K562 (cell line): Measurements from ENCODE around the gene GPATCH4. TPM values are rescaled to one million over a fixed set of nuclear protein-coding genes. Genes with fewer than 3 reads are reported as not detected.

ENCODE experiments used
- ATAC-seq: fragments of 200-7000 bp; cut with Tn5 transposase; 3 replicates; pipeline ENCODE4 v1.9.1; 2020; ENCODE audit warnings: moderate library complexity
- BruUV-seq: library from RNA; stranded (reverse); fragments of 400-500 nt; replicated peaks from 2 replicates; lab custom pipeline; 2021; lab: Mats Ljungman, UMichigan
- CTCF ChIA-PET: fragments of 300-600 bp; formaldehyde crosslinking; extraction: SDS; loops from one replicate; lab custom pipeline; 2021; ENCODE audit warnings: low intra/inter-chr PET ratio; lab: Yijun Ruan, JAX
- POLR2A ChIA-PET: fragments of 300-600, 350-650 bp; sonication (Branson Sonifier 250); formaldehyde crosslinking; extraction: SDS; loops from one replicate; lab custom pipeline; 2021; ENCODE audit warnings: antibody characterized with exemption, inconsistent platforms; lab: Yijun Ruan, JAX
- DNase-seq, 4 experiments: peaks; one replicate each; pipeline versions ENCODE4 v3.0.0 to v3.0.0-alpha.2; 2011 to 2018; ENCODE audit warnings: low spot score in 3 of 4, mixed read lengths in 3 of 4; ENCODE audit errors: extremely low read depth in 1 of 4
- FAIRE-seq: peaks from 2 replicates; lab custom pipeline; 2011; peaks lifted over from hg19 to GRCh38; lab: Jason Lieb, UNC
- H2AFZ ChIP-seq: 2 replicates; pipeline ENCODE4 v1.6.0; 2011; ENCODE audit warnings: low read depth, low read length, control low read depth, inconsistent platforms
- H3K27ac ChIP-seq: fragments of 200-600 bp; 3 replicates; pipeline ENCODE4 v1.8.0; 2011; ENCODE audit warnings: low read depth, mild to moderate bottlenecking, control low read depth, inconsistent platforms, low read length, moderate library complexity, mixed read lengths; ENCODE audit errors: extremely low read depth
- H3K27me3 ChIP-seq, 2 experiments: fragments of 300-600 bp in 1 of 2; 2 replicates in 1 of 2; 3 replicates in 1 of 2; pipeline versions ENCODE4 v1.6.0 to v1.8.0; 2011; ENCODE audit warnings: inconsistent platforms in 2 of 2, low read length in 2 of 2, mild to moderate bottlenecking in 1 of 2, mixed read lengths in 1 of 2, moderate library complexity in 1 of 2; ENCODE audit not compliant: control insufficient read depth in 2 of 2, insufficient read depth in 2 of 2
- H3K36me3 ChIP-seq: fragments of 300-600 bp; 3 replicates; pipeline ENCODE4 v1.8.0; 2011; ENCODE audit warnings: mild to moderate bottlenecking, low read length, inconsistent platforms; ENCODE audit not compliant: control insufficient read depth, insufficient read depth
- H3K4me1 ChIP-seq, 2 experiments: fragments of 200-600 bp in 1 of 2; replicated peaks in 1 of 2; 2 replicates in 1 of 2; 3 replicates in 1 of 2; pipeline versions ENCODE4 v1.5.1 to v1.8.0; 2011; ENCODE audit warnings: inconsistent platforms in 2 of 2, low read length in 2 of 2, mild to moderate bottlenecking in 1 of 2, mixed read lengths in 1 of 2, moderate library complexity in 1 of 2; ENCODE audit not compliant: control insufficient read depth in 2 of 2, insufficient read depth in 2 of 2
- H3K4me2 ChIP-seq: 2 replicates; pipeline ENCODE4 v1.6.1; 2011; ENCODE audit warnings: low read length, control low read depth, inconsistent platforms, mixed read lengths; ENCODE audit not compliant: insufficient read depth
- H3K4me3 ChIP-seq: fragments of 200-600 bp; sonication (generic), shearing (Covaris generic); 2 replicates; pipeline ENCODE4 v1.5.1; 2016; ENCODE audit warnings: control low read depth, inconsistent platforms
- H3K79me2 ChIP-seq: fragments of 200-600 bp; 3 replicates; pipeline ENCODE4 v1.8.0; 2011; ENCODE audit warnings: low read length, inconsistent platforms; ENCODE audit not compliant: control insufficient read depth, insufficient read depth
- H3K9ac ChIP-seq, 2 experiments: 2 replicates each; pipeline versions ENCODE4 v1.6.0 to v1.6.1; 2011; ENCODE audit warnings: low read depth in 2 of 2, low read length in 2 of 2, control low read depth in 1 of 2, inconsistent platforms in 1 of 2, mild to moderate bottlenecking in 1 of 2, mixed read lengths in 1 of 2; ENCODE audit not compliant: insufficient read depth in 1 of 2
- H3K9me1 ChIP-seq: one replicate; pipeline ENCODE4 v1.6.0; 2011; ENCODE audit warnings: inconsistent platforms, mild to moderate bottlenecking, low read length, moderate library complexity; ENCODE audit not compliant: control insufficient read depth, insufficient read depth
- H3K9me3 ChIP-seq: replicated peaks from 2 replicates; pipeline ENCODE4 v1.5.1; 2011; ENCODE audit warnings: low read depth, low read length, inconsistent platforms; ENCODE audit not compliant: control insufficient read depth, insufficient read depth
- H4K20me1 ChIP-seq: replicated peaks from 2 replicates; pipeline ENCODE4 v1.6.1; 2011; ENCODE audit warnings: low read length, inconsistent platforms, mixed read lengths; ENCODE audit not compliant: control insufficient read depth, insufficient read depth
- ARID1B ChIP-seq: fragments of 450-650 bp; IDR thresholded peaks from 2 replicates; pipeline ENCODE4 v1.6.1; 2016; ENCODE audit warnings: antibody characterized with exemption, mild to moderate bottlenecking, inconsistent platforms
- KLF1 ChIP-seq: fragments of 450-650 bp; IDR thresholded peaks from 2 replicates; pipeline ENCODE4 v1.6.1; 2016; ENCODE audit warnings: missing genetic modification characterization, missing compliant biosample characterization
- SP2 ChIP-seq: IDR thresholded peaks from 2 replicates; pipeline ENCODE4 v1.6.1; 2011; ENCODE audit warnings: mild to moderate bottlenecking, low read depth, low read length, moderate library complexity; ENCODE audit not compliant: poor library complexity, severe bottlenecking; ENCODE audit errors: extremely low read depth
- WGBS: fragments of 100-300 bp; shearing (Covaris generic); methylation state at CpG from one replicate; pipeline ENCODE4 v1.1.6; 2016; ENCODE audit warnings: low coverage, mixed read lengths; ENCODE audit not compliant: insufficient coverage; ENCODE audit errors: missing lambda C conversion rate; 5-methylcytosine and 5-hydroxymethylcytosine counted together
- in situ Hi-C: fragments of 300-500 bp; cut with MboI; formaldehyde crosslinking; loops from 4 replicates; pipeline ENCODE4 v1.15.0; 2018; ENCODE audit warnings: inconsistent platforms, mixed read lengths
- intact Hi-C: fragments of 100-400 bp; cut with micrococcal nuclease; formaldehyde crosslinking; loops from 2 replicates; pipeline ENCODE4 v1.14.2; 2022
- polyA plus RNA-seq, 8 experiments: library from polyadenylated mRNA; depleted of rRNA in 4 of 8; stranded (reverse) in 5 of 8; unstranded in 3 of 8; fragments of >200 nt; fragmentation: Nextera tagmentation in 2 of 8; fragmentation: Illumina TruSeq in 1 of 8; extraction: Ambion mirVana in 2 of 8; extraction: Trizol in 1 of 8; gene quantifications; 2 replicates each; pipeline versions ENCODE4 v1.2.1 to v1.2.3, GENCODE V29; 2011 to 2014; ENCODE audit warnings: inconsistent platforms in 1 of 8, missing spikeins in 1 of 8
- total RNA-seq, 7 experiments: library from RNA; depleted of rRNA in 6 of 7; stranded (reverse); fragments of >200 nt in 6 of 7; fragmentation: Illumina TruSeq in 2 of 7; extraction: Trizol in 2 of 7; gene quantifications; 2 replicates each; pipeline versions ENCODE4 v1.2.1 to v1.2.3, GENCODE V29; 2011 to 2021; ENCODE audit warnings: low replicate concordance in 1 of 7
- TF ChIP-seq, protein P1 (sequence below): fragments of 450-650 bp; IDR thresholded peaks from 2 replicates; pipeline ENCODE4 v1.6.1; 2014; ENCODE audit warnings: low read depth, mild to moderate bottlenecking, moderate library complexity, borderline replicate concordance

Gene GPATCH4
- total and polyA plus RNA-seq, 9 of the 15 experiments (the other 6 are each of a cell fraction or from before 2014, with no cell fraction given), result 43.7 to 105 (median 76.5) TPM

DNA sequence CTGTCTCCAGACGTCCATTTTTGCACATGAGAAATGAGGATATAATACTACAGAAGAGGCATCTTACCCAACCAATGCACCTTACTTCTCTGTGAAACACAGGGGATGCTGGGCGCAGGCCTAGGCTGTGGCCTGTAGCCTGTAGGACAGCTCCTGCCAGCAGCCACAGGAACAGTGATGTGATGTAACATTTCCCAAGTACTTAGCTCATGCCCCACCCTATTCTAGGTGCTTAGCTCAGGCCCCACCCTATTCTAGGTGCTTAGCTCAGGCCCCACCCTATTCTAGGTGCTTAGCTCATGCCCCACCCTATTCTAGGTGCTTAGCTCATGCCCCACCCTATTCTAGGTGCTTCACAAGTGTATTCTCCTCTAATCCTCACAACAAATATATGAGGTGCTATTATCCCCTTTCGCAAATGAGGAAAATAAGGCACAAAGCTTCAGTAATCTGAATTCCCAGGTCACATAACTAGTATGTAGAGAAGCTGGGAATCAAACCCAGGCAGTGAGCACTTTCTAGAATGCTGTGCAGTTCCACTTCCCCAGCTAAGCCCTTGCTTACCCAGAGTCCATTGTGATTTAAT, 14.3 kb downstream of the GPATCH4 start:
- H2AFZ ChIP-seq, result no peak overlapping the region
- ATAC-seq, result no peak
- TF ChIP-seq SP2, result no peak
- TF ChIP-seq, protein P1, sequence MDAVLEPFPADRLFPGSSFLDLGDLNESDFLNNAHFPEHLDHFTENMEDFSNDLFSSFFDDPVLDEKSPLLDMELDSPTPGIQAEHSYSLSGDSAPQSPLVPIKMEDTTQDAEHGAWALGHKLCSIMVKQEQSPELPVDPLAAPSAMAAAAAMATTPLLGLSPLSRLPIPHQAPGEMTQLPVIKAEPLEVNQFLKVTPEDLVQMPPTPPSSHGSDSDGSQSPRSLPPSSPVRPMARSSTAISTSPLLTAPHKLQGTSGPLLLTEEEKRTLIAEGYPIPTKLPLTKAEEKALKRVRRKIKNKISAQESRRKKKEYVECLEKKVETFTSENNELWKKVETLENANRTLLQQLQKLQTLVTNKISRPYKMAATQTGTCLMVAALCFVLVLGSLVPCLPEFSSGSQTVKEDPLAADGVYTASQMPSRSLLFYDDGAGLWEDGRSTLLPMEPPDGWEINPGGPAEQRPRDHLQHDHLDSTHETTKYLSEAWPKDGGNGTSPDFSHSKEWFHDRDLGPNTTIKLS, result peak; percentile 87; the same call in 1 of the 2 replicates
- TF ChIP-seq KLF1 (tag), result peak; percentile 91
- no peak for TF ChIP-seq ARID1B
- TF ChIP-seq, all 486 proteins: peak for 2
- H3K36me3 ChIP-seq, result no peaks in the 10 kb centered on the region
- peaks cover 7% of the 10 kb centered on the region for H3K79me2 ChIP-seq
- no peak overlapping the region for H3K4me3 ChIP-seq
- FAIRE-seq (no peak), DNase-seq (no peak)
- no peaks in the 10 kb centered on the region for H3K27me3 ChIP-seq
- no TSS peak for BruUV-seq
- no peak overlapping the region for H3K9ac ChIP-seq
- ChIA-PET POLR2A (interaction anchor here (0.9 to 1.2 kb wide), 3 partner anchors 9 to 22 kb away, joined by 4 read pairs; no protein-coding TSS in a partner anchor), CTCF (interaction anchor here (4.6 kb wide), 1 partner anchor 21 kb away, joined by 77 read pairs; no protein-coding TSS in a partner anchor)
- in situ Hi-C loops (no loop called here), intact Hi-C loops (no loop called here)
- H3K27ac ChIP-seq, result no peak overlapping the region
- no peaks in the 10 kb centered on the region for H3K9me1 ChIP-seq
- H3K4me1 ChIP-seq, result peaks cover 7 to 10% of the 10 kb centered on the region in 2 experiments; a peak in 4 of 5 replicates
- no peaks in the 10 kb centered on the region for H3K9me3 ChIP-seq
- 63% methylated on average over 3 of the region's 3 CpGs for WGBS
- H4K20me1 ChIP-seq, result no peaks in the 10 kb centered on the region
- no peak overlapping the region for H3K4me2 ChIP-seq
